Karpas-422 (cell line): ENCODE data around the gene NOL12. TPM values are rescaled to one million over a fixed set of nuclear protein-coding genes. Genes with fewer than 3 reads are reported as not detected.

ENCODE experiments used
- DNase-seq: peaks from one replicate; pipeline ENCODE4 v3.0.0-alpha.2; 2015
- H2AFZ ChIP-seq: fragments of 200-600 bp; sonication (generic); 2 replicates; pipeline ENCODE4 v1.6.1; 2014; ENCODE audit warnings: antibody characterized with exemption, low read length, mixed read lengths
- H3K27ac ChIP-seq: fragments of 200-600 bp; sonication (generic); 2 replicates; pipeline ENCODE4 v1.5.1; 2014; ENCODE audit warnings: mild to moderate bottlenecking, low read length, moderate library complexity
- H3K27me3 ChIP-seq: fragments of 200-600 bp; sonication (generic); 2 replicates; pipeline ENCODE4 v1.6.1; 2014; ENCODE audit warnings: low read length, mixed read lengths
- H3K36me3 ChIP-seq: fragments of 200-600 bp; sonication (generic); 2 replicates; pipeline ENCODE4 v1.6.1; 2014; ENCODE audit warnings: low read length, mixed read lengths; ENCODE audit not compliant: insufficient read depth
- H3K4me1 ChIP-seq: fragments of 200-600 bp; sonication (generic); 2 replicates; pipeline ENCODE4 v1.6.1; 2014; ENCODE audit warnings: mild to moderate bottlenecking, low read length, mixed read lengths
- H3K4me2 ChIP-seq: fragments of 200-600 bp; sonication (generic); 2 replicates; pipeline ENCODE4 v1.6.1; 2014; ENCODE audit warnings: low read length, low read depth, mild to moderate bottlenecking; ENCODE audit not compliant: poor library complexity, severe bottlenecking
- H3K4me3 ChIP-seq: fragments of 200-600 bp; sonication (generic); 2 replicates; pipeline ENCODE4 v1.5.1; 2014; ENCODE audit warnings: mild to moderate bottlenecking, antibody characterized with exemption, low read length, mixed read lengths
- H3K79me2 ChIP-seq: fragments of 200-600 bp; sonication (generic); 2 replicates; pipeline ENCODE4 v1.6.1; 2014; ENCODE audit warnings: mild to moderate bottlenecking, low read length, mixed read lengths
- H3K9ac ChIP-seq: fragments of 200-600 bp; sonication (generic); 2 replicates; pipeline ENCODE4 v1.6.0; 2014; ENCODE audit warnings: low read length
- H3K9me2 ChIP-seq: fragments of 200-600 bp; sonication (generic), shearing (Covaris generic); replicated peaks from 2 replicates; pipeline ENCODE4 v1.6.0; 2014; ENCODE audit warnings: mild to moderate bottlenecking, low read length, moderate library complexity; ENCODE audit not compliant: insufficient read depth
- H3K9me3 ChIP-seq: fragments of 300-700, 200-600 bp; sonication (generic); 2 replicates; pipeline ENCODE4 v1.6.1; 2014; ENCODE audit warnings: low read length, mixed read lengths
- H4K20me1 ChIP-seq: fragments of 200-600 bp; sonication (generic); 2 replicates; pipeline ENCODE4 v1.6.1; 2014; ENCODE audit warnings: mild to moderate bottlenecking, antibody characterized with exemption, low read length, low read depth; ENCODE audit not compliant: insufficient read depth
- total RNA-seq: library from RNA; depleted of rRNA; stranded (reverse); fragments of >200 nt; shearing (Covaris generic); gene quantifications from 2 replicates; pipeline ENCODE4 v1.2.3, GENCODE V29; 2014; ENCODE audit warnings: low replicate concordance

NOL12 gene
- total RNA-seq, 1 experiment from 2014 or later = 12.3 TPM

GRCh38 chr22:37657590-37658132 is 28.5 kb upstream of the NOL12 start:
- Histone ChIP-seq H3K9ac (peak overlapping the region; percentile 78), H4K20me1 (peaks cover 31% of the 10 kb centered on the region), H3K4me2 (peak overlapping the region; percentile 99), H3K4me1 (peaks cover 43% of the 10 kb centered on the region), H2AFZ (peak overlapping the region; percentile 38), H3K4me3 (peak overlapping the region; percentile 72), H3K27me3 (no peaks in the 10 kb centered on the region), H3K27ac (peak overlapping the region; percentile 98), H3K79me2 (peaks cover 36% of the 10 kb centered on the region), H3K36me3 (peaks cover 3% of the 10 kb centered on the region; the same call in 1 of the 2 replicates), H3K9me3 (no peaks in the 10 kb centered on the region), H3K9me2 (no peaks in the 10 kb centered on the region)
- no peak for DNase-seq

GRCh38 chr22:37658133-37659065 is 27.7 kb upstream of the NOL12 start, which contains the start of gene PDXP:
PDXP (plus strand) TSS chr22:37658723; CDS start chr22:37658783, 60 bp downstream.
- H3K4me2 ChIP-seq = peak within 1 kb of the TSS; percentile 99
- peak within 1 kb of the TSS; percentile 38 for H2AFZ ChIP-seq
- H3K9me2 ChIP-seq = no peaks in the 10 kb centered on the region
- peak; percentile 99 for DNase-seq
- H3K4me1 ChIP-seq = peaks cover 43% of the 10 kb centered on the region
- H3K27ac ChIP-seq = peak within 1 kb of the TSS; percentile 98
- peaks cover 3% of the 10 kb centered on the region; the same call in 1 of the 2 replicates for H3K36me3 ChIP-seq
- H3K9ac ChIP-seq = peak within 1 kb of the TSS; percentile 87
- H3K9me3 ChIP-seq = no peaks in the 10 kb centered on the region
- peak within 1 kb of the TSS; percentile 78 for H3K4me3 ChIP-seq
- peaks cover 39% of the 10 kb centered on the region for H3K79me2 ChIP-seq
- peaks cover 33% of the 10 kb centered on the region for H4K20me1 ChIP-seq
- H3K27me3 ChIP-seq = no peaks in the 10 kb centered on the region

- Histone ChIP-seq H3K27ac (peak overlapping the region; percentile 71), H3K36me3 (peaks cover 3% of the 10 kb centered on the region; the same call in 1 of the 2 replicates), H3K4me3 (peak overlapping the region; percentile 78), H2AFZ (no peak overlapping the region), H3K9ac (peak overlapping the region; percentile 87), H3K79me2 (peaks cover 46% of the 10 kb centered on the region), H3K27me3 (no peaks in the 10 kb centered on the region), H3K4me2 (peak overlapping the region; percentile 96), H3K9me3 (no peaks in the 10 kb centered on the region), H4K20me1 (peaks cover 41% of the 10 kb centered on the region), H3K4me1 (peaks cover 43% of the 10 kb centered on the region), H3K9me2 (no peaks in the 10 kb centered on the region)
- peak; percentile 75 for DNase-seq
These were observed 26.9 kb upstream of the NOL12 start for GRCh38 chr22:37659066-37659896.

GRCh38 chr22:37659897-37660708 is 26.0 kb upstream of the NOL12 start:
- DNase-seq = no peak
- Histone ChIP-seq H3K27ac (peak overlapping the region; percentile 70), H2AFZ (no peak overlapping the region), H3K27me3 (no peaks in the 10 kb centered on the region), H3K9me3 (no peaks in the 10 kb centered on the region), H3K79me2 (peaks cover 55% of the 10 kb centered on the region), H3K9me2 (no peaks in the 10 kb centered on the region), H3K4me3 (peak overlapping the region; percentile 78), H4K20me1 (peaks cover 49% of the 10 kb centered on the region), H3K36me3 (peaks cover 3% of the 10 kb centered on the region), H3K9ac (peak overlapping the region; percentile 87), H3K4me2 (peak overlapping the region; percentile 96), H3K4me1 (peaks cover 43% of the 10 kb centered on the region)

- Histone ChIP-seq H3K4me3 (peak overlapping the region; percentile 78), H2AFZ (no peak overlapping the region), H3K4me1 (peaks cover 43% of the 10 kb centered on the region), H4K20me1 (peaks cover 55% of the 10 kb centered on the region), H3K4me2 (peak overlapping the region; percentile 96), H3K9me2 (no peaks in the 10 kb centered on the region), H3K79me2 (peaks cover 60% of the 10 kb centered on the region), H3K9ac (peak overlapping the region; percentile 87), H3K9me3 (no peaks in the 10 kb centered on the region), H3K27me3 (no peaks in the 10 kb centered on the region), H3K36me3 (peaks cover 3% of the 10 kb centered on the region), H3K27ac (peak overlapping the region; percentile 70; the same call in 1 of the 2 replicates)
- DNase-seq = no peak
These were observed 25.5 kb upstream of the NOL12 start for GRCh38 chr22:37660709-37661045.

- Histone ChIP-seq H3K36me3 (peaks cover 3% of the 10 kb centered on the region), H2AFZ (no peak overlapping the region), H3K9me3 (no peaks in the 10 kb centered on the region), H3K4me1 (peaks cover 43% of the 10 kb centered on the region), H4K20me1 (peaks cover 60% of the 10 kb centered on the region), H3K27ac (peak overlapping the region; percentile 70; the same call in 1 of the 2 replicates), H3K4me2 (peak overlapping the region; percentile 96), H3K4me3 (peak overlapping the region; percentile 78; the same call in 1 of the 2 replicates), H3K79me2 (peaks cover 67% of the 10 kb centered on the region), H3K27me3 (no peaks in the 10 kb centered on the region), H3K9me2 (no peaks in the 10 kb centered on the region), H3K9ac (peak overlapping the region; percentile 87; the same call in 1 of the 2 replicates)
- DNase-seq = peak; percentile 61
These were observed 24.8 kb upstream of the NOL12 start for GRCh38 chr22:37661160-37661924.

- Histone ChIP-seq H3K4me3 (no peak overlapping the region), H3K27me3 (no peaks in the 10 kb centered on the region), H3K4me1 (peaks cover 42% of the 10 kb centered on the region), H3K4me2 (no peak overlapping the region), H3K9ac (no peak overlapping the region), H2AFZ (no peak overlapping the region), H3K9me2 (no peaks in the 10 kb centered on the region), H3K36me3 (peaks cover 3% of the 10 kb centered on the region), H3K9me3 (no peaks in the 10 kb centered on the region), H3K27ac (peak overlapping the region; percentile 70), H4K20me1 (peaks cover 64% of the 10 kb centered on the region), H3K79me2 (peaks cover 71% of the 10 kb centered on the region)
- no peak for DNase-seq
These were observed 24.1 kb upstream of the NOL12 start for GRCh38 chr22:37662039-37662438.
